ENCODE data around the gene ERBB3. TPM values are rescaled to one million over a fixed set of nuclear protein-coding genes. Genes with fewer than 3 reads are reported as not detected.
A peak's percentile ranks its signal among the peaks of the same experiment; 100 is the strongest.

Gene ERBB3
- total and polyA plus RNA-seq, 9 donors, result 0.72 to 20.6 (median 3.3) TPM

GRCh38 chr12:56103823-56104108 lies 23.8 kb downstream of the ERBB3 start:
- WGBS, 3 donors, result 1 to 3% (median 2%) methylated on average over 7 to 8 of the region's 8 CpGs
- H3K4me3 ChIP-seq, result peak overlapping the region; percentile 94
- H3K9me3 ChIP-seq, result no peaks in the 10 kb centered on the region
- H3K27me3 ChIP-seq, result no peaks in the 10 kb centered on the region
- intact Hi-C loops (cut with DNase I), result no loop called here
- TF ChIP-seq EP300 (IDR thresholded peaks at IDR 0.05) (no peak), CTCF (IDR thresholded peaks at IDR 0.05) (no peak), POLR2A (IDR thresholded peaks at IDR 0.05) (no peak)
- peaks cover 4% of the 10 kb centered on the region for H3K4me1 ChIP-seq (ENCODE audit: insufficient read depth)
- no peak for DNase-seq
- H3K27ac ChIP-seq, result peak overlapping the region in 1 of 2 donors; percentile 76
- H3K36me3 ChIP-seq, result no peaks in the 10 kb centered on the region

DNA sequence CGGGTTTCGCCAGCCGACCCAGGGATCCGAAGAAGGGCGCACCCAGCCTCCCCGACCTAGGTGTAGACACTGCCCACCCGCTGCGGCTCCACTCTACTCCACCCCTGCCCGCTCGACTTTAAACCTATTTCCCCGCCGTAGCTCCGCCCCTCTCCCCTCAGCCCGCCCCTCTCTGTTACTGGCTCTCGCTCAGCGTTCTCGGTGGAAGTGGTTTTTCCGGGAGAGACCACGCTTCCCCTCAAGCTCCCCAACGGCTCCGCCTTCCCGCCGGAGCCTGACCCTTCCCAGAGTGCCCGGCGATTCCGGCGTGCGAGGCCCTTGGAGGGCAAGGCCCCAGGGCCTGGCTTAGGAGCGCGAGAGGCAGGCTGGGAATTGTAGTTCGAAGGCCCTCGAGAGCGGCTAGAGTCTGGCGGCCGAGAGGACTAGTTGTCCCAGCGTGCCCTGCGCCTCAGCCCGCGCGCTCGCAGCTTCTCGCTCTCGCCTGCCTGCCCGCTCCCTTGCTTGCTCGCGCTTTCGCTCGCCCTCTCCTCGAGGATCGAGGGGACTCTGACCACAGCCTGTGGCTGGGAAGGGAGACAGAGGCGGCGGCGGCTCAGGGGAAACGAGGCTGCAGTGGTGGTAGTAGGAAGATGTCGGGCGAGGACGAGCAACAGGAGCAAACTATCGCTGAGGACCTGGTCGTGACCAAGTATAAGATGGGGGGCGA lies 24.3 kb downstream of the ERBB3 start, which contains the start of gene PA2G4:
PA2G4 (plus strand) TSS at position 451 of the 706 bp plus-strand sequence; CDS start at position 630, 179 bp downstream.
- Histone ChIP-seq H3K36me3 (no peaks in the 10 kb centered on the region), H3K27me3 (no peaks in the 10 kb centered on the region), H3K9me3 (no peaks in the 10 kb centered on the region), H3K4me1 (ENCODE audit: insufficient read depth) (peaks cover 4% of the 10 kb centered on the region), H3K4me3 (peak within 1 kb of the TSS; percentile 94), H3K27ac (peak within 1 kb of the TSS; percentile 39 to 76)
- TF ChIP-seq CTCF (IDR thresholded peaks at IDR 0.05) (no peak), EP300 (IDR thresholded peaks at IDR 0.05) (peak; percentile 76), POLR2A (IDR thresholded peaks at IDR 0.05) (peak; percentile 82)
- 0 to 1% (median 0%) methylated on average over 60 of the region's 60 CpGs for WGBS, 3 donors
- DNase-seq, result peak; percentile 96 to 98 (median 97)
- intact Hi-C loops (cut with DNase I), result no loop called here

GRCh38 chr12:56104815-56105608 lies 25.0 kb downstream of the ERBB3 start:
- 0 to 1% (median 0%) methylated on average over 40 of the region's 40 CpGs for WGBS, 3 donors
- H3K4me1 ChIP-seq (ENCODE audit: insufficient read depth), result peaks cover 4% of the 10 kb centered on the region
- H3K27ac ChIP-seq, result peak overlapping the region; percentile 39 to 76
- intact Hi-C loops (cut with DNase I), result no loop called here
- H3K4me3 ChIP-seq, result peak overlapping the region; percentile 94
- no peaks in the 10 kb centered on the region for H3K36me3 ChIP-seq
- DNase-seq, result peak in 1 of 5 donors; percentile 38
- H3K9me3 ChIP-seq, result no peaks in the 10 kb centered on the region
- TF ChIP-seq CTCF (IDR thresholded peaks at IDR 0.05) (no peak), POLR2A (IDR thresholded peaks at IDR 0.05) (no peak), EP300 (IDR thresholded peaks at IDR 0.05) (no peak)
- no peaks in the 10 kb centered on the region for H3K27me3 ChIP-seq

GRCh38 chr12:56105609-56105902 lies 25.6 kb downstream of the ERBB3 start:
- H3K36me3 ChIP-seq, result no peaks in the 10 kb centered on the region
- TF ChIP-seq EP300 (IDR thresholded peaks at IDR 0.05) (no peak), POLR2A (IDR thresholded peaks at IDR 0.05) (no peak), CTCF (IDR thresholded peaks at IDR 0.05) (no peak)
- H3K9me3 ChIP-seq, result no peaks in the 10 kb centered on the region
- peaks cover 4% of the 10 kb centered on the region for H3K4me1 ChIP-seq (ENCODE audit: insufficient read depth)
- H3K27me3 ChIP-seq, result no peaks in the 10 kb centered on the region
- intact Hi-C loops (cut with DNase I), result no loop called here
- H3K27ac ChIP-seq, result no peak overlapping the region
- WGBS, 3 donors, result 22 to 28% (median 23%) methylated on average over 2 of the region's 2 CpGs
- no peak for DNase-seq
- peak overlapping the region; percentile 94 for H3K4me3 ChIP-seq
